Astrocyte of the spinal cord (primary cell): Measurements from ENCODE around the gene GRK4.

ENCODE experiments used
- DNase-seq: peaks from one replicate; pipeline ENCODE4 v3.0.0; 2011; ENCODE audit warnings: low read depth, low spot score
- H3K4me3 ChIP-seq: 2 replicates; pipeline ENCODE4 v1.5.1; 2011; ENCODE audit warnings: low read depth, mild to moderate bottlenecking, low read length, moderate library complexity
- in situ Hi-C: cut with HindIII; loops from 2 replicates; pipeline ENCODE4 v1.10.0; 2017; ENCODE audit warnings: low sequenced_read_pairs
- TF ChIP-seq, protein P1 (sequence below): IDR thresholded peaks from 2 replicates; pipeline ENCODE4 v1.5.1; 2012; ENCODE audit warnings: low read depth, mild to moderate bottlenecking, low read length, inconsistent platforms

GRK4 gene

DNA sequence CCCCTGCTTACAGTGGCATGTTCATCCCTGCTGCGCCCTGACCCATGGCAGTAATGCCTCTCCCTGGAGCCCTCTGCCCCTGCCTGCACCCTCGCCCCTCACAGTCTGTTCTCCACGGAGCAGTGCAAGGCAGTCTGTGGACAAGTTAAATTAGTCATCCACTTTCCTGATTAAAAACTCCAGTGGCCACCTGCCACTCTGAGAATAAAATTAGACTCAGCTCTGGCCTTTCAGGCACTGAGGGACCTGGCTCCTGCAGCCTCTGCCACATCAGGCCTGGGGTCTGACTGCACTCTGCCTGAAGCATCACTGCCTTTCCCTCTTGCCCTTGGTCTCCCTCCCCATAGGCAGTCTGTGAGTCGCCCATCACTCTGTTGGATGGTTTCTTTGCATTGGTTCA lies 53.6 kb downstream of the GRK4 start:
- no peak overlapping the region for H3K4me3 ChIP-seq
- in situ Hi-C loops, result no loop called here
- DNase-seq, result no peak
- TF ChIP-seq, protein P1, sequence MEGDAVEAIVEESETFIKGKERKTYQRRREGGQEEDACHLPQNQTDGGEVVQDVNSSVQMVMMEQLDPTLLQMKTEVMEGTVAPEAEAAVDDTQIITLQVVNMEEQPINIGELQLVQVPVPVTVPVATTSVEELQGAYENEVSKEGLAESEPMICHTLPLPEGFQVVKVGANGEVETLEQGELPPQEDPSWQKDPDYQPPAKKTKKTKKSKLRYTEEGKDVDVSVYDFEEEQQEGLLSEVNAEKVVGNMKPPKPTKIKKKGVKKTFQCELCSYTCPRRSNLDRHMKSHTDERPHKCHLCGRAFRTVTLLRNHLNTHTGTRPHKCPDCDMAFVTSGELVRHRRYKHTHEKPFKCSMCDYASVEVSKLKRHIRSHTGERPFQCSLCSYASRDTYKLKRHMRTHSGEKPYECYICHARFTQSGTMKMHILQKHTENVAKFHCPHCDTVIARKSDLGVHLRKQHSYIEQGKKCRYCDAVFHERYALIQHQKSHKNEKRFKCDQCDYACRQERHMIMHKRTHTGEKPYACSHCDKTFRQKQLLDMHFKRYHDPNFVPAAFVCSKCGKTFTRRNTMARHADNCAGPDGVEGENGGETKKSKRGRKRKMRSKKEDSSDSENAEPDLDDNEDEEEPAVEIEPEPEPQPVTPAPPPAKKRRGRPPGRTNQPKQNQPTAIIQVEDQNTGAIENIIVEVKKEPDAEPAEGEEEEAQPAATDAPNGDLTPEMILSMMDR, result no peak

DNA sequence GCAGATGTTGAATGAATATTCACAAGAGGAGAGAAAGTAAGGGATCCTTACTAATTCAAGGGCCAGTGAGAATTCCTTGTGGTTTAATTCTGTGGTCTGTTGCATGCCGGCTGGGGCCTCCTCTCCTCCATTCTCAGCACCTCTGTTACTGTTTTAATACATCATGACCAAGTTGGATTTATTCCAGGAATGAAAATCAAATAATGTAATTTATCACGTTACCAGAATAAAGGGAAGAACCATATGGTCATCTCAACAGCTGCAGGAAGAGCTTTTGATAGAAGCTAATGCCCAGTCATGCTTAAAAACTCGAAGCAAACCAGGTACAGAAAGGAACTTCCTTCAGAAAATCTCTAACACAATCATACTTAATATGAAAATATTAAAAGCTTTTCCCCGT lies 54.1 kb downstream of the GRK4 start:
- DNase-seq, result no peak
- no peak overlapping the region for H3K4me3 ChIP-seq
- in situ Hi-C loops, result no loop called here
- TF ChIP-seq, protein P1, result no peak

DNA sequence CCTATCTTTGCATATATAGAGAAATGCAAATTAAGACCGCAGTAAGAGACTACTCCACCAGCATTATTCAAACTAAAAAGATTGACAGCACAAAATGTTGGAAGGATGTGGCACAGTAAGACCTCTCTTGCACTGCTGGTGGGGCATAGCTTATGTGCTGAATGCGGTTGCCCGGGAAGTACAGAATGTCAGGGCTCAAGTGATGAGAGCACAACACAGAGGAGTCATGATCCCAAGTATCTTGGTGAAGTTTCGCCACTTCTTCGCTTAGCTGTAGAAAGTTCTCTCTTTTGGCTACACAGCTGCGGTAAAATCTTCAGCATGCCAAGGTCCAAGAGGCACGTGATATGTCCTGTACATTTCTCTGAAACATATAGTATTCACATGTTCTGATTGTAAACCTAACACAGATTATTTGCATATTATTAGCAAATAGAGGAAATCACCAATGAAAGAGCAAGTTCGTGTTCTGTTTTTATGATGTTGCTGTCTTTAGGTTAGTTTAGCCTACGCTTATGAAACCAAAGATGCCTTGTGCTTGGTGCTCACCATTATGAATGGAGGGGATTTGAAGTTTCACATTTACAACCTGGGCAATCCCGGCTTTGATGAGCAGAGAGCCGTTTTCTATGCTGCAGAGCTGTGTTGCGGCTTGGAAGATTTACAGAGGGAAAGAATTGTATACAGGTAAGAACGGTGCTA lies 55.9 kb downstream of the GRK4 start:
- TF ChIP-seq, protein P1, result no peak
- in situ Hi-C loops, result no loop called here
- DNase-seq, result no peak
- no peak overlapping the region for H3K4me3 ChIP-seq

DNA sequence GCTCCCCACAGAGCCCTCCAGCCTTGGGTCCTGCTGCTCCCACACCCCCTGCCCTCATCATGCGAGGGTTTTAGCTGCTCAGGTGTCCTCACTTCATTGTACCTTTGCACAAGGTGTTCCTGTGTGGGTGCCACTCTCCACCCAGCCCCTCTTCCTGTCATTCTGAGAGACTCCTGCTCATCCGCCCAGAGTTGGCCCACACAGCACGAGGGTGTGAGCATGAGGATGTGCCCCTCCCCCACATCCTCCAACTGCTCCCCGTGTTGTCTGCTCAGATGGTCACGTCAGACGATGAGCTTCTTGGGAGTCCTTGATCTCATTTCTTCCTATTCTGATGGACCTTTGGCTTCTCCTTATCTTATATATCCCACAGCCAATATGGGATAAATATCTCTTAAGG lies 57.8 kb downstream of the GRK4 start:
- TF ChIP-seq, protein P1, result no peak
- in situ Hi-C loops, result no loop called here
- H3K4me3 ChIP-seq, result no peak overlapping the region
- DNase-seq, result no peak

DNA sequence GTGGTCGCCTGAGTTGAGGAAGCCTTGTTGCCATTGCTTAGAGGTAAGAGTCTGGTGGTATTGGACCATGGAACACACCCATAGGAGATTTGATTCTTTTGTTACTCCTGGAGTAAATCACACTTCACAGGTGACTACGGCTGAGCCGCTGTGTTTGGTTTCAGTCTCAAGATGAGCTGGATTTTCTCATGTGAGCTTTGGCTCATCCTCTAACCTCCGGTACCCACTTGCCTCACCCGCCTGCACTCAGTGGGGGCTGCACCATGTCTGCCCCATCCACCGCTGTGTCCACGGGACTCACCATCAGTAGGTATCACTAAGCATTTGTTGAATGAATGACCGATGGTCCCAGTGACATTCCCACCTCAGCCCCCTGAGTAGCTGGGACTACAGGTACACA lies 58.3 kb downstream of the GRK4 start:
- DNase-seq, result no peak
- TF ChIP-seq, protein P1, result no peak
- in situ Hi-C loops, result no loop called here

DNA sequence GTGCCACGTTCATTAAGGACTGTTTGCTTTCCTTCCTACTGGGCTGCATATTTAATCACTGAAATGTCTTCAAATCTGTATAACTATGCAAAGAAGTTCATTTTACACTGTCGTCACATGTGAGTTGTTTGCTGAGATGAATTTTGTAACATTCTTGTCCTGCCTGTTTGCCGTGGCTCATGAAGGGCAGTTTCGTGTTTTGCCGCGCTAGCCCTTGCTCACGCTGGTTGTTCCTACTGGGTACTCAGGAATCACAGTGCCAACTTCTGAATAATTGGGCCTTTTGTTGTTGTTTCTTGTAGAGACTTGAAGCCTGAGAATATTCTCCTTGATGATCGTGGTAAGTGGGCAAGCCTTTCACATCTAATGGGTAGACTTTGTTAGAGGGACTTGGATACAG lies 58.7 kb downstream of the GRK4 start:
- TF ChIP-seq, protein P1, result no peak
- H3K4me3 ChIP-seq, result no peak overlapping the region
- in situ Hi-C loops, result no loop called here
- DNase-seq, result no peak

More for the DNA sequence above, 58.3 kb downstream of the GRK4 start:
- no peak overlapping the region for H3K4me3 ChIP-seq
